Measurements from ENCODE around the gene CTSD.

Gene CTSD

GRCh38 chr11:1744891-1745700 lies 18.6 kb downstream of the CTSD start:
- Mint-ChIP-seq H3K36me3 (ENCODE audit: insufficient read depth) (no peaks in the 10 kb centered on the region), H3K4me1 (ENCODE audit: low read depth in 2 of 2) (peaks cover 8 to 11% of the 10 kb centered on the region in 2 donors), H3K27me3 (peaks cover 6 to 10% of the 10 kb centered on the region in 2 donors), H3K27ac (no peak overlapping the region), H3K4me3 (no peak overlapping the region), H3K9me3 (peaks cover 0 to 2% of the 10 kb centered on the region in 2 donors)
- no peak for ATAC-seq (replicated peaks)
- DNase-seq: no peak

GRCh38 chr11:1744137-1744886 lies 19.4 kb downstream of the CTSD start:
- ATAC-seq (replicated peaks) (no peak), DNase-seq (no peak)
- Mint-ChIP-seq H3K27me3 (peaks cover 0 to 2% of the 10 kb centered on the region in 2 donors), H3K9me3 (peaks cover 0 to 2% of the 10 kb centered on the region in 2 donors), H3K4me3 (no peak overlapping the region), H3K4me1 (ENCODE audit: low read depth in 2 of 2) (peaks cover under 1 to 3% of the 10 kb centered on the region in 2 donors), H3K27ac (no peak overlapping the region), H3K36me3 (ENCODE audit: insufficient read depth) (no peaks in the 10 kb centered on the region)

- H3K27ac Mint-ChIP-seq: no peak overlapping the region
- H3K4me3 Mint-ChIP-seq: no peak overlapping the region
- H3K36me3 Mint-ChIP-seq (ENCODE audit: insufficient read depth): no peaks in the 10 kb centered on the region
- DNase-seq: no peak
- peaks cover 0 to 2% of the 10 kb centered on the region in 2 donors for H3K27me3 Mint-ChIP-seq
- peaks cover 0 to 2% of the 10 kb centered on the region in 2 donors for H3K9me3 Mint-ChIP-seq
- ATAC-seq (replicated peaks): no peak
- peaks cover 0 to 3% of the 10 kb centered on the region in 2 donors for H3K4me1 Mint-ChIP-seq (ENCODE audit: low read depth in 2 of 2)
Observed at GRCh38 chr11:1743585-1744136, 20.1 kb downstream of the CTSD start.

DNA sequence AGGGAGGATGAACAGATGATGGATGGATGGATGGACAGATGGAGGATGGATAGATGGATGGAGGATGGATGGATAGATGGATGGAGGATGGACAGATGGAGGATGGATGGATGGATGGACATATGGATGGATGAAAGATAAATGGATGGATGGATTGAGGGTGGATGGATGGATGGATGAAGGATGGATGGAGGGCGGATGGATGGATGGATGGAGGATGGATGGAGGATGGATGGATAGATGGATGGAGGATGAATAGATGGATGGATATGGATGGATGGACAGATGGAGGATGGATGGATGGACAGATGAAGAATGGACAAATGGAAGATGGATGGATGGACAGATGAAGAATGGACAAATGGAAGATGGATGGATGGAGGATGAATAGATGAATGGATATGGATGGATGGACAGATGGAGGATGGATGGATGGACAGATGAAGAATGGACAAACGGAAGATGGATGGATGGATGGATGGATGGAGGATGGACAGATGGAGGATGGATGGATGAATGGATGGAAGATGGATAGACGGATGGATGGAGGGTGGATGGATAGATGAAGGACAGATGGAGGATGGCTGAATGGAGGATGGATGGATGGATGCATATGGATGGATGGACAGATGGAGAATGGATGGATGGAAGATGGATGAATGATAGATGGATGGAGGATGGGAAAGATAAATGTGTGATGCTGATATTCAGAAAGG lies 20.7 kb downstream of the CTSD start:
- Mint-ChIP-seq H3K36me3 (ENCODE audit: insufficient read depth) (no peaks in the 10 kb centered on the region), H3K9me3 (peaks cover 0 to 2% of the 10 kb centered on the region in 2 donors), H3K4me3 (no peak overlapping the region), H3K27ac (no peak overlapping the region), H3K27me3 (peaks cover 0 to 8% of the 10 kb centered on the region in 2 donors), H3K4me1 (ENCODE audit: low read depth in 2 of 2) (peaks cover 0 to 3% of the 10 kb centered on the region in 2 donors)
- ATAC-seq (replicated peaks) (no peak), DNase-seq (no peak)

DNA sequence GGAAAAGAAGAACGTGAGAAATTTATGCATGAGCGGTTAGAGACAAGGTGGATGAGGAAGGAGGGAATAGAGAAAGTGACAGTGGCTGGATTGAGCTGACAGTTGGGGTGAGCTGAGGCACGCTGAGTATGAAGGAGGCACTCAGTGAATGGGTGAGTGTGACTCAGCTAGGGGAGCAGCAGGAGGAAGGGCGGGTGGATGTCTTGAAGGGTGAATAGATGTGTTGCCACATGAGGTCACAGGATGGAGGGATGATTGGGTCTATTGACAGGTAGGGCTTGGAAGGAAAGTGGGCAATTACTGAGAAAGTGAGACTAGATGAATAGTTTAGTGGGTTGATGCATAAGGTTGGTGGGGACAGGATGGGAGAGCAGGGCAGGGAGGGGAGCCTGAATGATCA lies 21.4 kb downstream of the CTSD start:
- no peak overlapping the region for H3K4me3 Mint-ChIP-seq
- ATAC-seq (replicated peaks): no peak
- DNase-seq: no peak
- peaks cover 0 to 3% of the 10 kb centered on the region in 2 donors for H3K4me1 Mint-ChIP-seq (ENCODE audit: low read depth in 2 of 2)
- H3K9me3 Mint-ChIP-seq: peaks cover 0 to 2% of the 10 kb centered on the region in 2 donors
- H3K27me3 Mint-ChIP-seq: peaks cover 0 to 10% of the 10 kb centered on the region in 2 donors
- H3K36me3 Mint-ChIP-seq (ENCODE audit: insufficient read depth): no peaks in the 10 kb centered on the region
- H3K27ac Mint-ChIP-seq: no peak overlapping the region

GRCh38 chr11:1741741-1742140 lies 22.0 kb downstream of the CTSD start:
- Mint-ChIP-seq H3K4me3 (no peak overlapping the region), H3K27me3 (peaks cover 0 to 11% of the 10 kb centered on the region in 2 donors)
- DNase-seq: no peak

GRCh38 chr11:1740786-1741530 lies 22.8 kb downstream of the CTSD start:
- no peak for ATAC-seq (replicated peaks)
- peaks cover under 1 to 19% of the 10 kb centered on the region in 2 donors for H3K27me3 Mint-ChIP-seq
- H3K27ac Mint-ChIP-seq: no peak overlapping the region
- H3K36me3 Mint-ChIP-seq (ENCODE audit: insufficient read depth): no peaks in the 10 kb centered on the region
- H3K4me3 Mint-ChIP-seq: no peak overlapping the region
- DNase-seq: no peak
- peaks cover 8 to 10% of the 10 kb centered on the region in 2 donors for H3K9me3 Mint-ChIP-seq
- H3K4me1 Mint-ChIP-seq (ENCODE audit: low read depth in 2 of 2): no peaks in the 10 kb centered on the region

More at GRCh38 chr11:1741741-1742140, 22.0 kb downstream of the CTSD start:
- Mint-ChIP-seq H3K36me3 (ENCODE audit: insufficient read depth) (no peaks in the 10 kb centered on the region), H3K9me3 (peaks cover 2 to 4% of the 10 kb centered on the region in 2 donors), H3K27ac (no peak overlapping the region), H3K4me1 (ENCODE audit: low read depth in 2 of 2) (peaks cover 0 to 3% of the 10 kb centered on the region in 2 donors)
- ATAC-seq (replicated peaks): no peak

DNA sequence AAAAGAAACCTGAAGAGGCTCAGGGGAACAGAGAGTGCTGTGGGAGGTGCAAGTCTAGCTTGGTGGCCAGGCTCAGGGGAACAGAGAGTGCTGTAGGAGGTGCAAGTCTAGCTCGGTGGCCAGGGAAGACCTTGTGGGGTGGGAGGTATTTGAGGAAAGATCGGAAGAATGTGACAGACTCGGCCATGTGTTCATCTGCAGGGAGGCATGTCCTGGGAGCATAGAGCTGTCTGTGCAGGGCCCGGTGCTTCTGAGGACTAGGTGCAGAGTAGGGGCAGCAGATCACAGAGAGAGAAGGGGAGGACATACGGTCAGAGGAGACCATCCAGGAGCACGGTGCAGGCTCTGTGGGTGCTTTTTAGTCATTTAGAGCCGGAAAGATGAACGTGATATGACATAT lies 24.2 kb downstream of the CTSD start:
- DNase-seq: no peak
- H3K4me1 Mint-ChIP-seq (ENCODE audit: low read depth in 2 of 2): peaks cover 0 to under 1% of the 10 kb centered on the region in 2 donors
- no peak overlapping the region for H3K27ac Mint-ChIP-seq
- H3K27me3 Mint-ChIP-seq: peaks cover 9 to 33% of the 10 kb centered on the region in 2 donors
- no peak overlapping the region for H3K4me3 Mint-ChIP-seq
- H3K36me3 Mint-ChIP-seq (ENCODE audit: insufficient read depth): no peaks in the 10 kb centered on the region
- ATAC-seq (replicated peaks): no peak
- H3K9me3 Mint-ChIP-seq: peaks cover 8 to 17% of the 10 kb centered on the region in 2 donors

DNA sequence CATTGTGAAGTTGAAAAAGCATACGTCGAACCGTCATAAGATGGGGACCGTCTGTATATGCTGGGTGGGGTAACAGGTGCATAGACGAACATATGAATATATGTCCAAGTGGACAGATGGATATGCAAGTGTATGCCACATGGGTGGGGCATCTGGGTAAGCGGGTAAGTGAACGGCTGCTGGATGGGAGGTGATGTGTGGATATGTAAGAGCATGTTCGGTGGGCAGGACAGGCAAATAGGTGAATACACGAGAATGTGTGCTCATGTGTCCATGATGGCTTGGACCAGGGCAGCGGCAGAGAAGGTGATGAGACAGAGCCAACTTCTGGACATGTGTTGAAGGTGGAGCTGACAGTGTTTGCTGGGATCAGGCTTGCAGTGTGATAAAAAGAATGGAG lies 25.3 kb downstream of the CTSD start:
- no peaks in the 10 kb centered on the region for H3K36me3 Mint-ChIP-seq (ENCODE audit: insufficient read depth)

GRCh38 chr11:1737080-1737757 lies 26.5 kb downstream of the CTSD start:
- DNase-seq (no peak), ATAC-seq (replicated peaks) (no peak)
- Mint-ChIP-seq H3K4me3 (no peak overlapping the region), H3K36me3 (ENCODE audit: insufficient read depth) (no peaks in the 10 kb centered on the region), H3K27ac (no peak overlapping the region), H3K27me3 (peaks cover 23 to 53% of the 10 kb centered on the region in 2 donors), H3K4me1 (ENCODE audit: low read depth in 2 of 2) (peaks cover 11 to 15% of the 10 kb centered on the region in 2 donors), H3K9me3 (peaks cover 8 to 17% of the 10 kb centered on the region in 2 donors)

More for the DNA sequence above, 25.3 kb downstream of the CTSD start:
- peaks cover 18 to 45% of the 10 kb centered on the region in 2 donors for H3K27me3 Mint-ChIP-seq
- H3K4me1 Mint-ChIP-seq (ENCODE audit: low read depth in 2 of 2): peaks cover 10 to 12% of the 10 kb centered on the region in 2 donors
- H3K9me3 Mint-ChIP-seq: peaks cover 8 to 17% of the 10 kb centered on the region in 2 donors
- DNase-seq (no peak), ATAC-seq (replicated peaks) (no peak)
- H3K27ac Mint-ChIP-seq: no peak overlapping the region
- H3K4me3 Mint-ChIP-seq: no peak overlapping the region

GRCh38 chr11:1736447-1736992 lies 27.2 kb downstream of the CTSD start:
- no peak overlapping the region for H3K27ac Mint-ChIP-seq
- H3K9me3 Mint-ChIP-seq: peaks cover 8 to 17% of the 10 kb centered on the region in 2 donors
- no peak overlapping the region for H3K4me3 Mint-ChIP-seq
- H3K27me3 Mint-ChIP-seq: peaks cover 30 to 60% of the 10 kb centered on the region in 2 donors
- H3K36me3 Mint-ChIP-seq (ENCODE audit: insufficient read depth): no peaks in the 10 kb centered on the region
- peaks cover 11 to 19% of the 10 kb centered on the region in 2 donors for H3K4me1 Mint-ChIP-seq (ENCODE audit: low read depth in 2 of 2)
- DNase-seq (no peak), ATAC-seq (replicated peaks) (no peak)

- Mint-ChIP-seq H3K4me3 (no peak overlapping the region), H3K27me3 (peaks cover 39 to 73% of the 10 kb centered on the region in 2 donors), H3K4me1 (ENCODE audit: low read depth in 2 of 2) (peaks cover 11 to 28% of the 10 kb centered on the region in 2 donors), H3K9me3 (peaks cover 8 to 17% of the 10 kb centered on the region in 2 donors), H3K36me3 (ENCODE audit: insufficient read depth) (no peaks in the 10 kb centered on the region), H3K27ac (no peak overlapping the region)
- ATAC-seq (replicated peaks) (no peak), DNase-seq (no peak)
Observed at GRCh38 chr11:1735271-1735670, 28.5 kb downstream of the CTSD start.

Measured in effector memory CD8-positive, alpha-beta T cell (primary cell).